Prostate gland (tissue), 2 donors: ENCODE results near the gene CDKL5.

Experiments used
- POLR2A ChIP-seq: fragments of 450-650 bp; IDR thresholded peaks from one replicate; pipeline ENCODE4 v1.6.1; 2016; ENCODE audit warnings: antibody characterized with exemption, mild to moderate bottlenecking
- TF ChIP-seq, protein P1 (sequence below), 4 experiments: fragments of 200-600 bp in 2 of 4; fragments of 450-650 bp in 2 of 4; sonication (generic) in 2 of 4; IDR thresholded peaks; 1 replicate in 3 of 4; 2 replicates in 1 of 4; pipeline ENCODE4 v1.5.1; 2016 to 2019; ENCODE audit warnings: antibody characterized with exemption in 4 of 4, mild to moderate bottlenecking in 2 of 4, moderate library complexity in 2 of 4

GRCh38 chrX:18616688-18617406, 191.4 kb downstream of the CDKL5 start:
- TF ChIP-seq POLR2A = no peak
- TF ChIP-seq, protein P1, sequence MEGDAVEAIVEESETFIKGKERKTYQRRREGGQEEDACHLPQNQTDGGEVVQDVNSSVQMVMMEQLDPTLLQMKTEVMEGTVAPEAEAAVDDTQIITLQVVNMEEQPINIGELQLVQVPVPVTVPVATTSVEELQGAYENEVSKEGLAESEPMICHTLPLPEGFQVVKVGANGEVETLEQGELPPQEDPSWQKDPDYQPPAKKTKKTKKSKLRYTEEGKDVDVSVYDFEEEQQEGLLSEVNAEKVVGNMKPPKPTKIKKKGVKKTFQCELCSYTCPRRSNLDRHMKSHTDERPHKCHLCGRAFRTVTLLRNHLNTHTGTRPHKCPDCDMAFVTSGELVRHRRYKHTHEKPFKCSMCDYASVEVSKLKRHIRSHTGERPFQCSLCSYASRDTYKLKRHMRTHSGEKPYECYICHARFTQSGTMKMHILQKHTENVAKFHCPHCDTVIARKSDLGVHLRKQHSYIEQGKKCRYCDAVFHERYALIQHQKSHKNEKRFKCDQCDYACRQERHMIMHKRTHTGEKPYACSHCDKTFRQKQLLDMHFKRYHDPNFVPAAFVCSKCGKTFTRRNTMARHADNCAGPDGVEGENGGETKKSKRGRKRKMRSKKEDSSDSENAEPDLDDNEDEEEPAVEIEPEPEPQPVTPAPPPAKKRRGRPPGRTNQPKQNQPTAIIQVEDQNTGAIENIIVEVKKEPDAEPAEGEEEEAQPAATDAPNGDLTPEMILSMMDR (IDR thresholded peaks at IDR 0.05) = no peak
